Left lung (tissue), 10 donors: ENCODE measurements around the gene SLC6A12. TPM values are rescaled to one million over a fixed set of nuclear protein-coding genes. Genes with fewer than 3 reads are reported as not detected.

Source experiments
- ATAC-seq: fragments of 200-7000 bp; cut with Tn5 transposase; one replicate; pipeline ENCODE4 v1.9.1; 2020; ENCODE audit warnings: moderate library complexity
- DNase-seq, 4 donors: peaks; one replicate each; pipeline ENCODE4 v3.0.0-alpha.2; 2013 to 2020
- H3K27ac ChIP-seq, 2 donors: fragments of 200-600 bp; sonication (generic) in 1 of 2; one replicate each; pipeline versions ENCODE4 v1.5.0 to v1.8.0; 2020 to 2021
- H3K27me3 ChIP-seq, 2 donors: fragments of 200-600 bp; sonication (generic) in 1 of 2; one replicate each; pipeline versions ENCODE4 v1.5.0 to v1.8.0; 2020 to 2021
- H3K36me3 ChIP-seq, 2 donors: fragments of 200-600 bp; sonication (generic) in 1 of 2; one replicate each; pipeline versions ENCODE4 v1.5.0 to v1.8.0; 2020 to 2021
- H3K4me1 ChIP-seq, 2 donors: fragments of 200-600 bp; one replicate each; pipeline ENCODE4 v1.8.0; 2021
- H3K4me3 ChIP-seq, 2 donors: fragments of 200-600 bp; sonication (generic) in 1 of 2; one replicate each; pipeline versions ENCODE4 v1.5.0 to v1.8.0; 2020 to 2021; ENCODE audit warnings: mild to moderate bottlenecking in 1 of 2
- H3K9me3 ChIP-seq, 2 donors: fragments of 200-600 bp; sonication (generic) in 1 of 2; one replicate each; pipeline versions ENCODE4 v1.5.0 to v1.8.0; 2020 to 2021
- CTCF ChIP-seq, 2 donors: fragments of 200-600 bp; sonication (generic) in 1 of 2; IDR thresholded peaks; one replicate each; pipeline versions ENCODE4 v1.5.0 to v1.8.0; 2021; ENCODE audit warnings: antibody characterized with exemption in 2 of 2
- intact Hi-C, 2 donors: fragments of 100-400 bp; cut with DNase I; formaldehyde crosslinking; loops; one replicate each; pipeline versions ENCODE4 v1.11.2 to v1.14.2; 2022
- polyA plus RNA-seq, 6 donors: library from polyadenylated mRNA; unstranded; fragments of 120-200 nt; gene quantifications; one replicate each; pipeline ENCODE4 v1.2.1, GENCODE V29; 2013; ENCODE audit not compliant: insufficient read length in 6 of 6
- total RNA-seq, 2 donors: library from RNA; stranded (reverse); fragmentation: NEBNext Ultra II Directional; extraction: Animal tissue kit (Norgen Biotek cat#: 25700); gene quantifications; one replicate each; pipeline ENCODE4 v1.2.1, GENCODE V29; 2021
- donor health status: DM: no; HTN: yes; CAD: no.
- donor health status: DM: no; HTN: no; CAD: no.

SLC6A12 gene
- total and polyA plus RNA-seq, 8 donors, result 0.52 to 4.7 (median 0.92) TPM

GRCh38 chr12:223841-224240, 9.9 kb upstream of the SLC6A12 start:
- no peaks in the 10 kb centered on the region for H3K4me1 ChIP-seq
- TF ChIP-seq CTCF (IDR thresholded peaks at IDR 0.05), result no peak
- no peaks in the 10 kb centered on the region for H3K9me3 ChIP-seq
- H3K4me3 ChIP-seq, result no peak overlapping the region
- peaks cover 0 to 15% of the 10 kb centered on the region in 2 donors for H3K27me3 ChIP-seq
- DNase-seq (no peak), ATAC-seq (no peak)
- no peaks in the 10 kb centered on the region for H3K36me3 ChIP-seq
- intact Hi-C loops, result no loop called here
- H3K27ac ChIP-seq, result no peak overlapping the region

GRCh38 chr12:221736-222135, 7.8 kb upstream of the SLC6A12 start:
- H3K27me3 ChIP-seq, result peaks cover 0 to 11% of the 10 kb centered on the region in 2 donors
- H3K9me3 ChIP-seq, result no peaks in the 10 kb centered on the region
- intact Hi-C loops, result no loop called here
- no peaks in the 10 kb centered on the region for H3K36me3 ChIP-seq
- H3K4me1 ChIP-seq, result no peaks in the 10 kb centered on the region
- no peak overlapping the region for H3K4me3 ChIP-seq
- ATAC-seq, result no peak
- no peak for DNase-seq
- no peak overlapping the region for H3K27ac ChIP-seq
- TF ChIP-seq CTCF (IDR thresholded peaks at IDR 0.05), result no peak

GRCh38 chr12:220946-221550, 7.1 kb upstream of the SLC6A12 start:
- no peaks in the 10 kb centered on the region for H3K36me3 ChIP-seq
- H3K4me3 ChIP-seq, result no peak overlapping the region
- H3K27ac ChIP-seq, result no peak overlapping the region
- no peak for TF ChIP-seq CTCF (IDR thresholded peaks at IDR 0.05)
- no peaks in the 10 kb centered on the region for H3K9me3 ChIP-seq
- no peak for DNase-seq
- H3K4me1 ChIP-seq, result no peaks in the 10 kb centered on the region
- intact Hi-C loops, result no loop called here
- no peak for ATAC-seq
- peaks cover 0 to 11% of the 10 kb centered on the region in 2 donors for H3K27me3 ChIP-seq

GRCh38 chr12:220491-220890, 6.5 kb upstream of the SLC6A12 start:
- Histone ChIP-seq H3K9me3 (no peaks in the 10 kb centered on the region), H3K36me3 (no peaks in the 10 kb centered on the region), H3K27ac (no peak overlapping the region), H3K27me3 (peaks cover 0 to 11% of the 10 kb centered on the region in 2 donors), H3K4me3 (no peak overlapping the region), H3K4me1 (no peaks in the 10 kb centered on the region)
- intact Hi-C loops, result no loop called here
- TF ChIP-seq CTCF (IDR thresholded peaks at IDR 0.05), result no peak
- ATAC-seq (no peak), DNase-seq (no peak)

GRCh38 chr12:219891-220352, 6.0 kb upstream of the SLC6A12 start:
- DNase-seq, result peak in 2 of 4 donors; percentile 71 to 90
- Histone ChIP-seq H3K4me1 (no peaks in the 10 kb centered on the region), H3K27me3 (peaks cover 0 to 11% of the 10 kb centered on the region in 2 donors), H3K9me3 (no peaks in the 10 kb centered on the region), H3K27ac (no peak overlapping the region), H3K4me3 (no peak overlapping the region), H3K36me3 (no peaks in the 10 kb centered on the region)
- intact Hi-C loops, result no loop called here
- peak; percentile 20 to 77 for TF ChIP-seq CTCF (IDR thresholded peaks at IDR 0.05)
- peak; percentile 90 for ATAC-seq
